Measurements from ENCODE around the gene HNRNPCL4.
"Not testable (repeated sequence)": the region's sequence is repeated elsewhere in the genome, so short reads cannot be mapped to it uniquely, and the experiment has no call there.

The HNRNPCL4 gene

GRCh38 chr1:13165531-13165930 lies at the start of gene HNRNPCL4:
Gene HNRNPCL4, minus strand, starts transcription at chr1:13165631. Its CDS starts 164 bp downstream, at chr1:13165467.
- H3K4me1 ChIP-seq (ENCODE audit: control insufficient read depth, insufficient read depth, low read length); H3K4me3 ChIP-seq (ENCODE audit: low read length); H3K9me3 ChIP-seq (ENCODE audit: control insufficient read depth, low read length); H3K9ac ChIP-seq (ENCODE audit: low read length); DNase-seq (ENCODE audit: low read depth); H3K27me3 ChIP-seq (replicated peaks; ENCODE audit: control insufficient read depth, insufficient read depth, low read length); H3K36me3 ChIP-seq (ENCODE audit: control insufficient read depth, insufficient read depth, low read length, severe bottlenecking): not testable (repeated sequence)

- DNase-seq (ENCODE audit: low read depth); H3K4me3 ChIP-seq (ENCODE audit: low read length); H3K9me3 ChIP-seq (ENCODE audit: control insufficient read depth, low read length); H3K9ac ChIP-seq (ENCODE audit: low read length); H3K4me1 ChIP-seq (ENCODE audit: control insufficient read depth, insufficient read depth, low read length); H3K27me3 ChIP-seq (replicated peaks; ENCODE audit: control insufficient read depth, insufficient read depth, low read length); H3K36me3 ChIP-seq (ENCODE audit: control insufficient read depth, insufficient read depth, low read length, severe bottlenecking): not testable (repeated sequence)
Measured at GRCh38 chr1:13208712-13209111, 43.3 kb upstream of the HNRNPCL4 start.

GRCh38 chr1:13201309-13201708 lies 35.9 kb upstream of the HNRNPCL4 start, which contains the start of gene PRAMEF13:
Gene PRAMEF13, minus strand, starts transcription at chr1:13201409. Its CDS starts 1,820 bp downstream, at chr1:13199589.
- not testable (repeated sequence) for H3K4me3 ChIP-seq (ENCODE audit: low read length); H3K9ac ChIP-seq (ENCODE audit: low read length); H3K27me3 ChIP-seq (replicated peaks; ENCODE audit: control insufficient read depth, insufficient read depth, low read length); H3K4me1 ChIP-seq (ENCODE audit: control insufficient read depth, insufficient read depth, low read length); H3K9me3 ChIP-seq (ENCODE audit: control insufficient read depth, low read length); DNase-seq (ENCODE audit: low read depth); H3K36me3 ChIP-seq (ENCODE audit: control insufficient read depth, insufficient read depth, low read length, severe bottlenecking)

- not testable (repeated sequence) for H3K9me3 ChIP-seq (ENCODE audit: control insufficient read depth, low read length)
Measured at GRCh38 chr1:13171548-13171947, 6.1 kb upstream of the HNRNPCL4 start, which contains the start of gene PRAMEF9. Gene PRAMEF9, plus strand, starts transcription at chr1:13171848. Its CDS starts 3,433 bp downstream, at chr1:13175281.

GRCh38 chr1:13155909-13156308 lies 9.5 kb downstream of the HNRNPCL4 start, which contains the start of gene PRAMEF26:
Gene PRAMEF26, minus strand, starts transcription at chr1:13156009. Its CDS starts 2,914 bp downstream, at chr1:13153095.
- H3K4me1 ChIP-seq (ENCODE audit: control insufficient read depth, insufficient read depth, low read length); H3K9ac ChIP-seq (ENCODE audit: low read length); DNase-seq (ENCODE audit: low read depth); H3K27me3 ChIP-seq (replicated peaks; ENCODE audit: control insufficient read depth, insufficient read depth, low read length); H3K36me3 ChIP-seq (ENCODE audit: control insufficient read depth, insufficient read depth, low read length, severe bottlenecking); H3K9me3 ChIP-seq (ENCODE audit: control insufficient read depth, low read length); H3K4me3 ChIP-seq (ENCODE audit: low read length): not testable (repeated sequence)

More at GRCh38 chr1:13171548-13171947, 6.1 kb upstream of the HNRNPCL4 start, which contains the start of gene PRAMEF9:
- not testable (repeated sequence) for H3K36me3 ChIP-seq (ENCODE audit: control insufficient read depth, insufficient read depth, low read length, severe bottlenecking); DNase-seq (ENCODE audit: low read depth); H3K27me3 ChIP-seq (replicated peaks; ENCODE audit: control insufficient read depth, insufficient read depth, low read length); H3K4me1 ChIP-seq (ENCODE audit: control insufficient read depth, insufficient read depth, low read length); H3K4me3 ChIP-seq (ENCODE audit: low read length); H3K9ac ChIP-seq (ENCODE audit: low read length)

- not testable (repeated sequence) for H3K36me3 ChIP-seq (ENCODE audit: control insufficient read depth, insufficient read depth, low read length, severe bottlenecking); H3K9me3 ChIP-seq (ENCODE audit: control insufficient read depth, low read length)
Measured at GRCh38 chr1:13116754-13117153, 48.7 kb downstream of the HNRNPCL4 start, which contains the start of gene HNRNPCL2. Gene HNRNPCL2, minus strand, starts transcription at chr1:13116854. Its CDS starts 454 bp downstream, at chr1:13116400.

More at GRCh38 chr1:13116754-13117153, 48.7 kb downstream of the HNRNPCL4 start, which contains the start of gene HNRNPCL2:
- not testable (repeated sequence) for H3K27me3 ChIP-seq (replicated peaks; ENCODE audit: control insufficient read depth, insufficient read depth, low read length); H3K4me1 ChIP-seq (ENCODE audit: control insufficient read depth, insufficient read depth, low read length); H3K9ac ChIP-seq (ENCODE audit: low read length); DNase-seq (ENCODE audit: low read depth); H3K4me3 ChIP-seq (ENCODE audit: low read length)

All from adipocyte (in vitro differentiated cells).